Vagina (tissue), 2 donors: ENCODE data around the gene STPG2. TPM values are rescaled to one million over a fixed set of nuclear protein-coding genes. Genes with fewer than 3 reads are reported as not detected.

Experiments used
- DNase-seq, 2 donors: peaks; one replicate each; pipeline ENCODE4 v3.0.0-alpha.2; 2017; ENCODE audit errors: extremely low spot score in 2 of 2
- H3K27ac ChIP-seq: fragments of 200-600 bp; sonication (generic); one replicate; pipeline ENCODE4 v1.5.1; 2019
- H3K27me3 ChIP-seq: fragments of 200-600 bp; sonication (generic); one replicate; pipeline ENCODE4 v1.5.1; 2019
- H3K36me3 ChIP-seq, 2 donors: fragments of 200-600 bp; sonication (generic); one replicate each; pipeline ENCODE4 v1.5.1; 2017 to 2019
- H3K4me1 ChIP-seq: fragments of 200-600 bp; sonication (generic); one replicate; pipeline ENCODE4 v1.5.1; 2019
- H3K4me3 ChIP-seq, 2 donors: fragments of 200-600 bp; sonication (generic); 1 replicate in 1 of 2; 2 replicates in 1 of 2; pipeline ENCODE4 v1.5.1; 2016 to 2019
- H3K9me3 ChIP-seq: fragments of 200-600 bp; sonication (generic); one replicate; pipeline ENCODE4 v1.5.1; 2019
- CTCF ChIP-seq, 3 experiments: fragments of 450-650 bp in 2 of 3; fragments of 200-600 bp in 1 of 3; sonication (generic) in 1 of 3; IDR thresholded peaks; one replicate each; pipeline ENCODE4 v1.5.1; 2017 to 2019; ENCODE audit warnings: antibody characterized with exemption in 3 of 3, mild to moderate bottlenecking in 2 of 3, moderate library complexity in 2 of 3
- POLR2A ChIP-seq, 2 donors: fragments of 450-650 bp; IDR thresholded peaks; one replicate each; pipeline ENCODE4 v1.6.1; 2017; ENCODE audit warnings: antibody characterized with exemption in 2 of 2, mild to moderate bottlenecking in 2 of 2, moderate library complexity in 2 of 2
- POLR2AphosphoS5 ChIP-seq, 2 donors: sonication (generic); formaldehyde crosslinking; IDR thresholded peaks; one replicate each; pipeline ENCODE4 v1.9.0; 2017; ENCODE audit warnings: antibody characterized with exemption in 2 of 2, mild to moderate bottlenecking in 2 of 2, low read depth in 1 of 2; ENCODE audit not compliant: insufficient read depth in 1 of 2
- intact Hi-C: fragments of 100-400 bp; cut with DNase I; formaldehyde crosslinking; loops from one replicate; pipeline ENCODE4 v1.15.1; 2023
- total RNA-seq: library from RNA; depleted of rRNA; stranded (reverse); fragments of >200 nt; gene quantifications from one replicate; pipeline ENCODE4 v1.2.3, GENCODE V29; 2016

Gene STPG2
- total RNA-seq, 1 donor from 2014 or later = not detected

GRCh38 chr4:97530676-97531075, 612.6 kb downstream of the STPG2 start:
- TF ChIP-seq POLR2A (IDR thresholded peaks at IDR 0.05) (no peak), POLR2AphosphoS5 (IDR thresholded peaks at IDR 0.05; ENCODE audit: insufficient read depth in 1 of 2, low read depth in 1 of 2) (no peak), CTCF (IDR thresholded peaks at IDR 0.05) (no peak)
- Histone ChIP-seq H3K4me3 (no peak overlapping the region), H3K27ac (no peak overlapping the region), H3K27me3 (no peaks in the 10 kb centered on the region), H3K4me1 (no peaks in the 10 kb centered on the region), H3K9me3 (no peaks in the 10 kb centered on the region), H3K36me3 (no peaks in the 10 kb centered on the region)
- intact Hi-C loops = no loop called here
- DNase-seq = no peak

- no peak for DNase-seq
- H3K36me3 ChIP-seq = no peaks in the 10 kb centered on the region
- H3K4me1 ChIP-seq = no peaks in the 10 kb centered on the region
- intact Hi-C loops = no loop called here
- no peak overlapping the region for H3K4me3 ChIP-seq
- H3K9me3 ChIP-seq = no peaks in the 10 kb centered on the region
- H3K27ac ChIP-seq = no peak overlapping the region
- TF ChIP-seq CTCF (IDR thresholded peaks at IDR 0.05) = no peak
- TF ChIP-seq POLR2A (IDR thresholded peaks at IDR 0.05) = no peak
- no peak for TF ChIP-seq POLR2AphosphoS5 (IDR thresholded peaks at IDR 0.05; ENCODE audit: insufficient read depth in 1 of 2, low read depth in 1 of 2)
- H3K27me3 ChIP-seq = no peaks in the 10 kb centered on the region
These were observed 618.0 kb downstream of the STPG2 start for GRCh38 chr4:97525236-97525635.

DNA sequence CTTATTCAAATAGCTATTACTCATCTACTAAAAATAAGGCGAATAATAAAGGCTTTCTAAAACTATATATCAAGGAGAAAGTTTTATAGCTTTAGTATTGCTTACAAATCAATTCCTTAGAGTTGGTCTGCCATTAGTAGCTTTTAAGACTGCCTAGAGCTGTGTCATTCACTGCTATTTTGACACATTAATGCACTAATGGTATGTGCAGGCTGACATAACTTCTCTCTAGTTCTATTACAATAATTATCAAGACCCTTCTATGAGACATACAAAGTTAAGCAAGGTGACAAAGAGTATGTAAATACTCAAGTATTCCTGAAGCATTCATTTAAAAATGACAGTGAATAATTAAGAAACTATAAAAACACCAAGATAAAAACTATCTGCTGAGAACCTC, 625.3 kb downstream of the STPG2 start:
- intact Hi-C loops = no loop called here
- H3K27me3 ChIP-seq = no peaks in the 10 kb centered on the region
- no peaks in the 10 kb centered on the region for H3K4me1 ChIP-seq
- TF ChIP-seq POLR2A (IDR thresholded peaks at IDR 0.05) = no peak
- no peak for TF ChIP-seq CTCF (IDR thresholded peaks at IDR 0.05)
- TF ChIP-seq POLR2AphosphoS5 (IDR thresholded peaks at IDR 0.05; ENCODE audit: insufficient read depth in 1 of 2, low read depth in 1 of 2) = no peak
- no peak overlapping the region for H3K4me3 ChIP-seq
- no peak for DNase-seq
- no peaks in the 10 kb centered on the region for H3K36me3 ChIP-seq
- no peak overlapping the region for H3K27ac ChIP-seq
- no peaks in the 10 kb centered on the region for H3K9me3 ChIP-seq

GRCh38 chr4:97513917-97514316, 629.4 kb downstream of the STPG2 start:
- Histone ChIP-seq H3K4me1 (no peaks in the 10 kb centered on the region), H3K27ac (no peak overlapping the region), H3K36me3 (no peaks in the 10 kb centered on the region), H3K9me3 (no peaks in the 10 kb centered on the region), H3K27me3 (no peaks in the 10 kb centered on the region), H3K4me3 (no peak overlapping the region)
- intact Hi-C loops = no loop called here
- TF ChIP-seq POLR2A (IDR thresholded peaks at IDR 0.05) = no peak
- TF ChIP-seq POLR2AphosphoS5 (IDR thresholded peaks at IDR 0.05; ENCODE audit: insufficient read depth in 1 of 2, low read depth in 1 of 2) = no peak
- no peak for TF ChIP-seq CTCF (IDR thresholded peaks at IDR 0.05)
- no peak for DNase-seq

Other genes starting within 250 kb of the STPG2 start
- 16.0 TPM for gene RAP1GDS1, start 117.9 kb upstream of the STPG2 start, total RNA-seq